ENCODE results near the gene DNAH14.
"Not testable (repeated sequence)": the region's sequence is repeated elsewhere in the genome, so short reads cannot be mapped to it uniquely, and the experiment has no call there.

DNAH14 gene

DNA sequence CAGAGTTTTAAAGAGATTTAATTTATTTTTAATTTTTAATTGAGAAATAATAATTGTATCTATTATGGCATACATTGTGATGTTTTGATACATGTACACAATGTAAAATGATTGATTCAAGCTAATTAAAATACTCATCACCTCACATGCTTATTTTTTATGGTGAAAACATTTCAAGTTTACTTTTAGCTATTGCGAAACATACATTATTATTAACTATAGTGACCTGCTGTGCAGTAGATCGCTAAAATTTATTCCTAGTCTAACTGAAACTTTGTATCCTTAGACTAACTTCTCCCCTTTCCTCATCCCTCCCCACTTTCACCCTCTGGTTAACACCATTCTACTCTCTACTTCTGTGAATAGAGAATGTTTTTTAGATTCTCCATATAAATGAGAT lies 191.6 kb downstream of the DNAH14 start:
- Histone ChIP-seq H3K23ac (ENCODE audit: low read length) (no peak overlapping the region), H3K56ac (ENCODE audit: low read length) (no peak overlapping the region), H3K27ac (ENCODE audit: low read depth, low read length) (no peak overlapping the region), H4K8ac (ENCODE audit: low read depth, low read length) (no peak overlapping the region), H2BK120ac (ENCODE audit: low read depth, low read length) (no peak overlapping the region), H4K5ac (ENCODE audit: low read length) (no peak overlapping the region), H3K27me3 (ENCODE audit: insufficient read depth, low read length, poor library complexity) (no peaks in the 10 kb centered on the region), H2AK5ac (ENCODE audit: low read length) (no peak overlapping the region), H3K79me1 (ENCODE audit: low read length) (no peaks in the 10 kb centered on the region), H2BK5ac (ENCODE audit: low read length) (no peak overlapping the region), H2BK15ac (replicated peaks; ENCODE audit: low read depth) (no peak overlapping the region), H3K36me3 (ENCODE audit: control insufficient read depth, insufficient read depth, low read length) (no peaks in the 10 kb centered on the region), H3K18ac (ENCODE audit: low read length) (no peak overlapping the region), H3K9ac (ENCODE audit: low read length) (no peak overlapping the region), H3K4me1 (ENCODE audit: control insufficient read depth, low read depth, low read length) (no peaks in the 10 kb centered on the region), H3K4me3 (ENCODE audit: low read length) (no peak overlapping the region), H3K79me2 (ENCODE audit: control insufficient read depth, insufficient read depth, low read length) (no peaks in the 10 kb centered on the region), H3K4ac (ENCODE audit: low read depth, low read length) (no peak overlapping the region), H3K4me2 (ENCODE audit: low read length) (no peak overlapping the region)
- WGBS (ENCODE audit: extremely low coverage, insufficient coverage, low lambda C conversion rate): no CpG with 5 or more reads among the region's 2 CpGs
- no peak for DNase-seq

DNA sequence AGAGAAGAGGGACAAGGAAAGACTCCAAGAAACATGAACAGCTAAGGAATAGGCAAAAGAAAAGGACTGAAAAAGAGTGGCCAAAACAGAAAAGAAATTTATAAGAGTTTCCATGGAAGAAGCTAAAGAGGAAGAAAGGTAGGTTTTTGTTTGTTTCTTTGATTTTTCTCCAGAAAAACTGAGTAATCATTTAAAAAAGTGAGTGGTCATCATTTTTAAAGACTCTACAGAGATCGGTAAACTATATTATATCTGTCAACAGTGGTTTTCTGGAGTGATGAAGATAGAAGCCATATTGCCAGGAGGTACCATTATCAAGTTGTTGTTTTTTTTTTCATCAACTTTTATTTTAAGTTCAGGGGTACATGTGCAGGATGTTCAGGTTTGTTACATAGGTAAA lies 202.4 kb downstream of the DNAH14 start:
- H3K4me3 ChIP-seq (ENCODE audit: low read length): no peak overlapping the region
- H3K27me3 ChIP-seq (ENCODE audit: insufficient read depth, low read length, poor library complexity): no peaks in the 10 kb centered on the region
- no peak overlapping the region for H3K4ac ChIP-seq (ENCODE audit: low read depth, low read length)
- no peak overlapping the region for H3K27ac ChIP-seq (ENCODE audit: low read depth, low read length)
- no peak overlapping the region for H3K56ac ChIP-seq (ENCODE audit: low read length)
- no peak overlapping the region for H4K8ac ChIP-seq (ENCODE audit: low read depth, low read length)
- no peak overlapping the region for H2BK5ac ChIP-seq (ENCODE audit: low read length)
- H2BK15ac ChIP-seq (replicated peaks; ENCODE audit: low read depth): no peak overlapping the region
- DNase-seq: no peak
- H3K36me3 ChIP-seq (ENCODE audit: control insufficient read depth, insufficient read depth, low read length): no peaks in the 10 kb centered on the region
- H3K79me2 ChIP-seq (ENCODE audit: control insufficient read depth, insufficient read depth, low read length): no peaks in the 10 kb centered on the region
- H2BK120ac ChIP-seq (ENCODE audit: low read depth, low read length): no peak overlapping the region
- no peak overlapping the region for H3K4me2 ChIP-seq (ENCODE audit: low read length)
- H3K4me1 ChIP-seq (ENCODE audit: control insufficient read depth, low read depth, low read length): no peaks in the 10 kb centered on the region
- no peak overlapping the region for H3K23ac ChIP-seq (ENCODE audit: low read length)
- no peak overlapping the region for H2AK5ac ChIP-seq (ENCODE audit: low read length)
- no peak overlapping the region for H3K18ac ChIP-seq (ENCODE audit: low read length)
- no peaks in the 10 kb centered on the region for H3K79me1 ChIP-seq (ENCODE audit: low read length)
- H4K5ac ChIP-seq (ENCODE audit: low read length): no peak overlapping the region
- H3K9ac ChIP-seq (ENCODE audit: low read length): no peak overlapping the region
- no CpG with 5 or more reads among the region's 1 CpG for WGBS (ENCODE audit: extremely low coverage, insufficient coverage, low lambda C conversion rate)

DNA sequence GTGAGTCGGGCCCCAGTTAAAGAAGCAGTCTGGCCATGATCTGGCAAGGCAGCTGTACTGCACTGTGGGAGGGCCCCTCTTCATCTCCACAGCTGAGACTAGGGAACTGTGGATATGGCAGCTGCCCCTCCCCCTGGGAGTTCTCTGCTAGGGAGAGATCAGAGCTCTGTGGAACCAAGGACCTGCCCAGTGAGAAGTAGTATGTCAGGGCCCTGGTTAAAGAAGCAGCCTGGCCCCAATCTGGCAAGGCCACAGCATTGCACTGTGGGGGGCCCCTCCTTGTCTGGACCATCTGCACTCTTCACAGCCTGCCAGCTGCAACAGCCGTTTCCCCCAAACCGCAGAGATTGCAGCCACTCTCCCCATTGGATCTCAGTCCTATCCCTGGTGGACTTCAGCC lies 208.5 kb downstream of the DNAH14 start:
- Histone ChIP-seq H3K23ac (ENCODE audit: low read length) (no peak overlapping the region), H3K79me1 (ENCODE audit: low read length) (no peaks in the 10 kb centered on the region), H3K56ac (ENCODE audit: low read length) (no peak overlapping the region), H2AK5ac (ENCODE audit: low read length) (no peak overlapping the region), H3K79me2 (ENCODE audit: control insufficient read depth, insufficient read depth, low read length) (no peaks in the 10 kb centered on the region), H3K18ac (ENCODE audit: low read length) (no peak overlapping the region), H3K9ac (ENCODE audit: low read length) (no peak overlapping the region), H3K27me3 (ENCODE audit: insufficient read depth, low read length, poor library complexity) (no peaks in the 10 kb centered on the region), H3K4me1 (ENCODE audit: control insufficient read depth, low read depth, low read length) (no peaks in the 10 kb centered on the region), H3K4me3 (ENCODE audit: low read length) (no peak overlapping the region), H3K36me3 (ENCODE audit: control insufficient read depth, insufficient read depth, low read length) (no peaks in the 10 kb centered on the region), H3K4me2 (ENCODE audit: low read length) (no peak overlapping the region), H4K8ac (ENCODE audit: low read depth, low read length) (no peak overlapping the region), H2BK15ac (replicated peaks; ENCODE audit: low read depth) (no peak overlapping the region), H2BK5ac (ENCODE audit: low read length) (no peak overlapping the region), H3K4ac (ENCODE audit: low read depth, low read length) (no peak overlapping the region), H2BK120ac (ENCODE audit: low read depth, low read length) (no peak overlapping the region), H3K27ac (ENCODE audit: low read depth, low read length) (no peak overlapping the region), H4K5ac (ENCODE audit: low read length) (no peak overlapping the region)
- peak; percentile 12 for DNase-seq
- no CpG with 5 or more reads among the region's 3 CpGs for WGBS (ENCODE audit: extremely low coverage, insufficient coverage, low lambda C conversion rate)

DNA sequence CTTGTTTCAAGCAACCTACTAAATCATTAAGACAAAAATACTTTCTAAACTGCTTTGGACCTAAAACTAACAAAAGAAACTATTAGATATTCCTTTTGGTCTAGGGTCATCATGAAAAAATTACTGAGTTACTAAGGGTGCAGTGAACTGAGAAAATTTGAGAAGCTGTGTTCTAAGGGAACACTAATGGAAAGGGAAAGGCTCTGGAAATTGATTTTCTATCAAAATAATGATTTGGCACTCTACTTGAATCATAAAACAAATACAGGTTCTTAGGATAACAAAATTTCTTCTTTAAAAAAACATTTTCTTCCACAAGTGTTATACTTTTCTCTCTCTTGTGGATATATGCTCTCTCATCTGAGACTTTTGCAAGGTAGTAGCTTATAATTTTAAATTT lies 213.5 kb downstream of the DNAH14 start:
- H3K79me2 ChIP-seq (ENCODE audit: control insufficient read depth, insufficient read depth, low read length): no peaks in the 10 kb centered on the region
- H2AK5ac ChIP-seq (ENCODE audit: low read length): no peak overlapping the region
- no peaks in the 10 kb centered on the region for H3K36me3 ChIP-seq (ENCODE audit: control insufficient read depth, insufficient read depth, low read length)
- H3K4me3 ChIP-seq (ENCODE audit: low read length): no peak overlapping the region
- no peaks in the 10 kb centered on the region for H3K4me1 ChIP-seq (ENCODE audit: control insufficient read depth, low read depth, low read length)
- H4K8ac ChIP-seq (ENCODE audit: low read depth, low read length): no peak overlapping the region
- no peak for DNase-seq
- H2BK15ac ChIP-seq (replicated peaks; ENCODE audit: low read depth): no peak overlapping the region
- H2BK120ac ChIP-seq (ENCODE audit: low read depth, low read length): no peak overlapping the region
- H3K18ac ChIP-seq (ENCODE audit: low read length): no peak overlapping the region
- H3K27ac ChIP-seq (ENCODE audit: low read depth, low read length): no peak overlapping the region
- no peak overlapping the region for H2BK5ac ChIP-seq (ENCODE audit: low read length)
- no peak overlapping the region for H3K23ac ChIP-seq (ENCODE audit: low read length)
- H4K5ac ChIP-seq (ENCODE audit: low read length): no peak overlapping the region
- no peak overlapping the region for H3K4me2 ChIP-seq (ENCODE audit: low read length)
- no peak overlapping the region for H3K56ac ChIP-seq (ENCODE audit: low read length)
- H3K9ac ChIP-seq (ENCODE audit: low read length): no peak overlapping the region
- no peaks in the 10 kb centered on the region for H3K27me3 ChIP-seq (ENCODE audit: insufficient read depth, low read length, poor library complexity)
- H3K79me1 ChIP-seq (ENCODE audit: low read length): no peaks in the 10 kb centered on the region
- H3K4ac ChIP-seq (ENCODE audit: low read depth, low read length): no peak overlapping the region

DNA sequence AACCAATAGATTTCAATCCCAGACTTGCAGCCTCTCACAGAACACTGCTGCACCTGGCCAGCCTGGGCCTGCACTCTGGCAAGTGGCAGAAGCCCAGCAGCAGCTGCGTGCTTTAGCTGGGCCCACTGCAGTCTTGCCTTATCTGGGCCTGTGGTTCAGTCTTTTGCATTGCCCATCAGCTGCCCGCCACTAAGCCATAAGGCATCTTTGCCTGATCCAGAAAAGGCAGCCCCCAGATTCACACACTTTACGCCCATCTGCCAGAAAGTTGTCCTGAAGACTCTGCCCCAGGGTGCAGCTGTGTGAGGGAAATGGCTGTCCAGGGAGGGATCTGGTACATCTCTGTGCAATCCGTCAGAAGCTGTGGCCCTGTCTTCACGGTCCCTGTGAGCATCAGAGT lies 217.0 kb downstream of the DNAH14 start:
- no peak overlapping the region for H3K23ac ChIP-seq (ENCODE audit: low read length)
- no peak overlapping the region for H2BK120ac ChIP-seq (ENCODE audit: low read depth, low read length)
- H4K5ac ChIP-seq (ENCODE audit: low read length): no peak overlapping the region
- DNase-seq: no peak
- H3K79me2 ChIP-seq (ENCODE audit: control insufficient read depth, insufficient read depth, low read length): no peaks in the 10 kb centered on the region
- H3K56ac ChIP-seq (ENCODE audit: low read length): no peak overlapping the region
- no peak overlapping the region for H3K18ac ChIP-seq (ENCODE audit: low read length)
- no peak overlapping the region for H3K9ac ChIP-seq (ENCODE audit: low read length)
- no CpG with 5 or more reads among the region's 5 CpGs for WGBS (ENCODE audit: extremely low coverage, insufficient coverage, low lambda C conversion rate)
- no peak overlapping the region for H3K27ac ChIP-seq (ENCODE audit: low read depth, low read length)
- H3K79me1 ChIP-seq (ENCODE audit: low read length): no peaks in the 10 kb centered on the region
- H3K4me2 ChIP-seq (ENCODE audit: low read length): no peak overlapping the region
- no peak overlapping the region for H3K4me3 ChIP-seq (ENCODE audit: low read length)
- H4K8ac ChIP-seq (ENCODE audit: low read depth, low read length): no peak overlapping the region
- no peak overlapping the region for H2AK5ac ChIP-seq (ENCODE audit: low read length)
- H3K36me3 ChIP-seq (ENCODE audit: control insufficient read depth, insufficient read depth, low read length): no peaks in the 10 kb centered on the region
- no peak overlapping the region for H3K4ac ChIP-seq (ENCODE audit: low read depth, low read length)
- no peak overlapping the region for H2BK5ac ChIP-seq (ENCODE audit: low read length)
- no peaks in the 10 kb centered on the region for H3K4me1 ChIP-seq (ENCODE audit: control insufficient read depth, low read depth, low read length)
- no peak overlapping the region for H2BK15ac ChIP-seq (replicated peaks; ENCODE audit: low read depth)
- H3K27me3 ChIP-seq (ENCODE audit: insufficient read depth, low read length, poor library complexity): no peaks in the 10 kb centered on the region

DNA sequence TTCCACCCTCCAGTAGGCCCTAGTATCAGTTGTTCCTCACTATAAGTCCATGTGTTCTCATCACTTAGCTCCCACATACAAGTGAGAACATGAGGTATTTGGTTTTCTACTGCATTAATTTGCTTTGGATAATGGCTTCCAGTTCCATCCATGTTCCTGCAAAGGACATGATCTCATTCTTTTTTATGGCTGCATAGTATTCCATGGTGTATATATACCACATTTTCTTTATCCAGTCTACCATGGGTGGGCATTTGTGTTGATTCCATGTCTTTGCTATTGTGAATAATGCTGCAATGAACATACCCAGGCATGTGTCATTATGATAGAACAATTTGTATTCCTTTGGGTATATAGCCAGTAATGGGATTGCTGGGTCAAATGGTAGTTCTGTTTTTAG lies 218.3 kb downstream of the DNAH14 start:
- H3K18ac ChIP-seq (ENCODE audit: low read length); H2AK5ac ChIP-seq (ENCODE audit: low read length); H3K4me2 ChIP-seq (ENCODE audit: low read length); H2BK5ac ChIP-seq (ENCODE audit: low read length); H2BK120ac ChIP-seq (ENCODE audit: low read depth, low read length); H3K36me3 ChIP-seq (ENCODE audit: control insufficient read depth, insufficient read depth, low read length); H3K79me2 ChIP-seq (ENCODE audit: control insufficient read depth, insufficient read depth, low read length); DNase-seq; H3K4ac ChIP-seq (ENCODE audit: low read depth, low read length); H3K4me3 ChIP-seq (ENCODE audit: low read length); H3K23ac ChIP-seq (ENCODE audit: low read length); H4K5ac ChIP-seq (ENCODE audit: low read length); H3K27ac ChIP-seq (ENCODE audit: low read depth, low read length); H3K56ac ChIP-seq (ENCODE audit: low read length); H3K4me1 ChIP-seq (ENCODE audit: control insufficient read depth, low read depth, low read length); H3K9ac ChIP-seq (ENCODE audit: low read length); H3K79me1 ChIP-seq (ENCODE audit: low read length); H4K8ac ChIP-seq (ENCODE audit: low read depth, low read length); H3K27me3 ChIP-seq (ENCODE audit: insufficient read depth, low read length, poor library complexity); H2BK15ac ChIP-seq (replicated peaks; ENCODE audit: low read depth): not testable (repeated sequence)

Data from mesendoderm (in vitro differentiated cells).